ENCODE results near the gene CCDC154.

The CCDC154 gene

DNA sequence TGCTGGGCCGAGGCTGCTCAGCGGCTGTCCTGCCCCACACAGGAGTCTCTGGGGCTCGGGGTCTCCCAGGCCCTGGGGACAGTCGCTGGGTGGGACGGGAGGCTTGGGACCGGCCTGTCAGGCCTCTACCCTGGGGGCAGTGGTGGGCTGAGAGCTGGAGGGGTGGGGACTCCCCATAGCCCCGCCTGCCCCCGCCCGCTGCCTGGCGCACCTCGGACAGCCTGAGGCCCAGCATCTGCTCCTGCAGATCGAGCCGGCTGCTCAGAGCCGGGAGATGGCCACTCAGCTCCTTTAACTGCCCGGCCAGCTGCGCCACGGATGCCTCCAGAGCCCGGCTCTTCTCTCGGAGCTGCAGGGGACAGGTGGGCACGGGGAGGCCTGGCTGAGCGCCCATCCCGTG lies 6.8 kb downstream of the CCDC154 start:
- DNase-seq, result no peak

DNA sequence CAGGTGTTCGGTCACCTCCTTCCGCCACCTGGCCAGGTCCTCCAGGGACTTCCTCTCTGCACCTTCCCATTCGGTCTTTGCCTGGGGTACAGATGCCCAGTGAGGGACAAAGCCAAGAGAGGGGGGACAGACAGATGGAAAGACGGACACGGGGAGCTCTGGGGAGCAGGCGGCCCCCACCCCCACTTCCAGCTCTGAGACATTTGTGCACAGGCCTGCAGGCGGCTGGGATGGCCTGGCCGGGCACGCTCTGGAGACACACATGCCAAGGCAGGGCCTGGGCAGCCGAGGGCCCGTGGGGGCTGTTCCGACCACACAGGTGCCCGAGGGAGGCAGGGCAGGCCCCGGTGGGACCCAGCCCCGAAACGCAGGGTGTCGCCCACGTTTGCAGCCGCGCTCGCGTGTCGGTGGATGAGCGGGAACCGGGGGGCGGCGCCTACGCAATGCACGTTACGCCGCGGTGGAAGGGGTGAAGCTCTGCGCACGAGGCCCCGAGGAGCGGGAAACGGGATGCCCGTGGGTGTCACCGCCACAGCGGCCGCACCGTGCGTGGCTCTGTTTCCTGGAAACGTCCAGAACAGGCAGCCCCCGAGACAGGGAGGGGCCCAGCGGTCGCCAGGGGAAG lies 7.5 kb downstream of the CCDC154 start:
- no peak for DNase-seq

DNA sequence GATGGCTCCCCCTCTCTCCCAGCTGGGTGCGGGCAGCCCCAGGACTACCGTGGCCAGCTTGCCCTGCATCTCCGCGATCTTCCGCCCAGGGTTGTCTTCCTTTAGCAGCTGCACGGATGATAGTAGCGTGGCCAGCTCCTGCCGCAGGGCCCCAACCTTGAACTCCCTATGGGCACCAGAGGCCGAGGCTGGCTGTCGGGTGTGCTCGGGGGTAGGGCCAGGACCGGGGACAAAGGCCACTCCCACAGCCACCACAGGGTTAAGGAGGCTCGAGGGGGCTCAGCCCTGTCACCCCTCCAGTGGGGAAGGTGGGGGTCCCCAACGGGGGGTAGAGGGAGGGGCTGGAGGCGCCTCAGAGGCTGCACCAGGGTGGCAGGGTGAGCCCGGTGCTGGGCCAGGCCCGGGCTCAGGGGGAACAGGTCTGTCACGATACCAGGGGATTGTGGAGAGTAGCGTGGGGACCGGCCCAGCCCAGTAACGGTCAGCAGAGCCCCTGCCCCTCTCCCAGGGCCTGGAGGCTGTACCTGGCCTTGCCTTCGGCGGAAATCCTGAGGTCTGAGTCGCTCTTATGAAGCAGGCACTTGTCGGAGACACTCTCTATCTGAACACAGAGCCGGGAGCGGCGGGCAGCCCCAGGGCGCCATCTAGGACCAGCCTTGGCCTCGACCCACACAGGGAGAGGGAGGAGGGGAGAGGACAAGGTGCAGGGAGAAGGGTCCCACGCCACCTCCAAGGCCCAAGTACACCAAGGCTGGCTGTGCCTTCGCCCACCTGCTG lies 8.2 kb downstream of the CCDC154 start:
- no peak for DNase-seq

DNA sequence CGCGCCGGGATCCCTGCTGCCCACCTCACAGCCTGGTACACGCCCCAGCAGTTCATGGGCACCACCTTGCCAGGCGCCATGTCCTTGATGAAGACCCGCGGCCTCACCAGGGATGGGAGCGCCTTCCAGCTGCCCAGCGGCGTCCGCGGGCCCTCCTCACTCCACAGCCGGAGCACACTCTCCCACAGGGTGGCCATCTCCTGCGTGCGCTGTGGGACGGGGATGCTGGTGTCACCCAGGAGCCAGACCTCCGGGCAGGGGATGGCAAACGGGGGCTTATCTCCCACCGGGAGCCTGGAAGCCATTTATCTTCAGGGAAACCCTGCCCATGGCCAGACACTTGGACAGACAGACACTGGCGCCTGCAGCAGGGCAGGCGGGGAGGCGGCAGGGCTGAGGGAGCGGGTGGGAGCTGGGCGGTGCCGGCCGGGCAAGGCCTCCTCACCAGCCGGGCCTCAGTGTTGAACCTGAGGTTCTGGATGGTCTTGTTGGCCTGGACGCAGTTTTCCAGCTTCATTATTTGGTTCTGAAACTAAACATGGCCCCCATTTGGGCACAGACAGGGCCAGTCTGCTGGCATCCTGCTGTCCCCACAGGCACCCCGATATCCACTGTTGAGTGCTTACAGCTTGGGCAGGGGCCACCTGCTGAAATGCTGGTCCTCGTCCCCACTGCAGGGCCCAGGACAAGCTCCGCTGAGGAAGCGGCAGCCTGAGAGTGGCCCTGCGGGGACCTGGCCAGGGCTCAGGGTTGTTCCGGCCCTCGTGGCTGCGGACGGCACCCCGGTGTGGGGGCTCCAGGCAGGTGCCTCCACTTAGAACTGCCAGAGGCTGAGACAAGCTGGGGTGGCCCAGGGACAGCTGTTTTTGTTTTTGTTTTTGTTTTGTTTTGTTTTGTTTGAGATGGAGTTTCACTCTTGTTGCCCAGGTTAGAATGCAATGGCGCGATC lies 9.4 kb downstream of the CCDC154 start:
- DNase-seq, result no peak

GRCh38 chr16:1433756-1434155 lies 10.6 kb downstream of the CCDC154 start:
- no peak for DNase-seq

- no peak for DNase-seq
Observed at GRCh38 chr16:1433263-1433560, 11.1 kb downstream of the CCDC154 start.

DNA sequence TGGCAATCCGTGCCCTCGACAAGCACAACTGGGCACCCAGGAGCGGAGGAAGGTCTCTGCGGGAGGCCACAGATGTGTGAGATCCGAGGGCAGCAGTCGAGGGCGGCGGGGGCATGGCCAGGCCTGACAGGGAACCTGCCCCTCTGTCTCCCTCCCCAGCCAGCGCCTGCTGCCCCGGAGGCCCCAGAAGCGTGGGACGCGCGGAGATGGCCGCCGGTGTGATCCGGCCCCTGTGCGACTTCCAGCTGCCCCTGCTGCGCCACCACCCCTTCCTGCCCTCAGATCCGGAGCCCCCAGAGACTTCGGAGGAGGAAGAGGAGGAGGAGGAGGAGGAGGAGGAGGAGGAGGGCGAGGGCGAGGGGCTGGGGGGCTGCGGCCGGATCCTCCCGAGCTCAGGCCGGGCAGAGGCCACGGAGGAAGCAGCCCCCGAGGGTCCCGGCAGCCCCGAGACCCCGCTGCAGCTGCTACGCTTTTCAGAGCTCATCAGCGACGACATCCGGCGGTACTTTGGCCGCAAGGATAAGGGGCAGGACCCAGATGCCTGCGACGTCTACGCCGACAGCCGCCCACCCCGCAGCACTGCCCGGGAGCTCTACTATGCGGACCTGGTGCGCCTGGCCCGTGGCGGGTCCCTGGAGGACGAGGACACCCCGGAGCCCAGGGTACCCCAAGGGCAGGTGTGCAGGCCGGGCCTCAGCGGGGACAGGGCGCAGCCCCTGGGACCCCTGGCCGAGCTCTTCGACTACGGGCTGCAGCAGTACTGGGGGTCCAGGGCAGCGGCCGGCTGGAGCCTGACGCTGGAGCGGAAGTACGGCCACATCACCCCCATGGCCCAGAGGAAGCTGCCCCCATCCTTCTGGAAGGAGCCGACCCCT lies 11.7 kb downstream of the CCDC154 start:
- no peak for DNase-seq

GRCh38 chr16:1431497-1432270 lies 12.7 kb downstream of the CCDC154 start:
- DNase-seq, result no peak

GRCh38 chr16:1430759-1431496 lies 13.4 kb downstream of the CCDC154 start, which contains the start of gene PERCC1:
TSS of gene PERCC1 (plus strand) at chr16:1431078. CDS start at chr16:1432594, 1,516 bp downstream.
- DNase-seq, result no peak

DNA sequence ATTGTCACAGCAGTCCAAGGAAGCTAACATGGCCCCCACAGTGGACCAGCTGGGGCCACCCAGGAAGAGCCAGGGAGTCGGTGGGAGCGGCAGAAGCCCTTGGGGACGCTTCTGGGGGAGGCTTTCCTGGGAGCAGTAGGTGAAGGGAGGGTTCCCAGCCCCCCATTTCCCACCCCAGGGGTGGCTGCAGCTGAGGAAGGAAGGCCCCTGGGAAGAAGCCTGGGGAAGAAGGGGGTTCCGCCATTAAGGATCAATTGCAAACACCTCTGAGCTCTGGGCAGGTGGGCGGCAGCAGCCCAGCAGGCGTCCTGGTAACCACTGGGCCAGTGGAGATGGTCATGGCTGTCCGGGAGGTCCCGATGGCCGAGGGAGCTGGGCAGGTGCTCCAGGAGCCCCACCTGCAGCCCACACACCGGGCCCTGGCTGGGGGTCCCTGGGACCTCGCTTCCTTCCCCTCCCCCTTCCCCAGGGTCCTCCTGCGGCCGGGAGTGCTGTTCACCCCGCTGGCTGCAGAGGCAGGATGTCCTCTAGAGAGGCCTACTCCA lies 14.1 kb downstream of the CCDC154 start:
- DNase-seq, result no peak

- no peak for DNase-seq
Observed at GRCh38 chr16:1429631-1430030, 14.7 kb downstream of the CCDC154 start.

DNA sequence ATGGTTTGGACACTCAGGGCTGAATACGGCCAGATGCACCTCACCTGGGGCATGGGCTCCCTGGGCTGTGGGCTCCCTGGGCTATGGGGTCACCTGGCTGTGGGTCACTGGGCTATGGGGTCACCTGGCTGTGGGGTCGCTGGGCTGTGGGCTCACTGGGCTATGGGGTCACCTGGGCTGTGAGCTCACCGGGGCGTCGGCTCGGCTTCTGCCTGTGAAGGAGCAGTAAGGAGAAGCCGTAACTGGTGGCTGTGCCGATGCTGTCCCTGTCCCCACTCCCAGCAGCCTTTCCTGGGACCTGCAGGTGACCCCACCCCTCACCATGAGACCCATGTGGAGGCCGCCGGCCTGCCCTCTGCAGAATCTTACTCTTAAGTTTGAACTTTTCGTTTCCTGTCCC lies 15.3 kb downstream of the CCDC154 start:
- no peak for DNase-seq

DNA sequence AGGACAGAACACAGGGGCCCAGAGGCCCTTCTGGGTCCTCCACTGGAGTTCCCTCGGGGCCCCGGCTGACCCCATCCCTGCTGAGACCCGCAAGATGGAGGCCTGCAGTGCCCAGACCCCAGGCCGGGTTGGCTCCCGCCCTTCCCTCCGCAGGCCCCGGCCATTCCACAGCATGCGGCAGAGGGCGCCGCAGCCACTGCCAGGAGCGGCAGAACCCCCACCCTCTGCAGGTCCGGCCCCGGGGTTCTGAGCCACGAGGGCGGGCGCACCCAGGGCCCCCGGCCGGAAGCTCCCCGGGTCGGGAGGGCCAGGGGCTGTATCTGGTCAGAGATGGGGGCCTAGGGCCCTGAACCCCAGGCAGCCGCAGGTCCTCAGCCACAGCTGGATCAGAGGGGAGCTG lies 15.8 kb downstream of the CCDC154 start:
- DNase-seq, result no peak

DNA sequence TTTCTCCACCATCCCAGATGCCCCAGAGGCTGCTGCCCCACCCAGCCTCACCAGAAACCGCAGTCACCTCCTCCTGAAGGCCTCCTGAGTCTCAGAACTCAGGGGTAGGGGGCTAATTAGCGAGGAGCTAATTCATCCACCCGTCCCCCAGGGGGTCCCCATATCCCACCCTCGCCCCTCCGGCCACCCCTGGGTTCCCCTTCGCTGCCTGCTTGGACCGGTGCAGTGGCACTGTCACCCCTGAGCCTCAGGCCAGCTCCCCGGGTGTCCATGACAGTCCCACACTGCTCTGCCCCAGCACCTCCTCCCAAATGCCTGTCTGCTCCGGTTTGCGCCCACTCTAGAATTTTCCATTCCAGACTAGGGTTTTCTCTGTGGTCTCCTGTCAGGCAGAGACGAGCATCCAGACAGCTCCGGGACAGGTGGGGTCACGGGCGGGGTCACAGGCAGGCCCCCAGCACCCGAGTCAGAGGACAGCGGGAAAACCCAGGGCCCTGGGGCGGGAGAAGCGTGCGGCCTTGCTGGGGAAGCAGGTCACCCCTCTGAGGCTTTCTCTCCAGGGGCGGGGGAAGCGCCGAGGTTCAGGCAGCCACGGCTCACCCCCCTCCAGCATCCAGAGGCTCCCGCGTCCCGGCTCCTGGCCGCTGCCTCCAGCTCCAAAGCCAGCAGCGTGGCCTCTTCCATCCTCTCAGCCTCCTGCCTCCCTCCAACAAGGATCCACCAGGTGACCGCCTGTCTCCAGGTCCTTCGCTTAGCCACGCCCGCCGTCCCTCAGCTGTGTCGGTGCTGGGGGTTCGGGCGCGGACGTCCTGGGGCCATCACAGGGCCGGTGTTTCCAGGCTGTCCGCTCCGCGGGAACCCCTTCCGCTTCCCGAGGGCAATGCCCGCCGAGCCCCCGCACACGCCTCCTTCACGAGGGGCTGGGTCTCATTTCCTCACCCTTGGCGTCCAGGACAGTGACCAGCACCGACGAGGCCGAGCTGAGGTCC lies 16.6 kb downstream of the CCDC154 start:
- DNase-seq, result no peak

DNA sequence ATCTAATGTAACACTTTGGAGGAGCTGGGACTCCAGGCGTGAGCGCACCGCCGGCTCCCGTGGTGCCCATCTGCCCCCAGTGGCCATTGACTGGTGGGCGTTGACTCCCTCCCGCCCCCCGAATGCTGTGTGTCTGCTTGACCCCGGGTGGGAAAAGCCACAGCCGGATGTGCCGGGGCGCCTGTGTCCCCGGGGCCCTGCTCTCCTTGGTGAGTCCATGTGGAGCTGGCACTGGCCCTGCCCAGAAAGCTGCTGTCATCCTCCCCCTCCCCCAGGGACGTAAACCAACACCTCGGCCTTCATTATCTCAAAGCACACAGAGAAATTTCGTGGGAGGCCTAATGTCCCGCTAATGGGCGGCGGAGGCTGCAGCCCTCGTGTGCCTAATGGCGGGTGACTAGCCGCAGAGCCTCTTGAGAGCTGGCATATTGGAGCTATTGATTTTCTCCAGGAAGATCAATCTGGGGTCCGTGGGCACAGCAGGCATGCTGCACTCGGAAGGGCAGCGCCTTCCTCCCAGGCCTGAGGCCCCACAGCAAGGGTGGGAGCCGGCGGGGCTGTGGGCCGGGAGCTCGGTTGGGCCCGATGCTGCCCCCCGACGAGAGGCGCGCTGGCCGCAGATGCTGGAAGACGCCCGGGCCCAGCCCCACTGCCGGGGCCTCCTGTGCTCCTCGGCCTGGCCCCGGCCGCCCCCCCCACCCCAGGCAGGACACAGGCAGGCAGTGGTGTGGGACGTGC lies 17.5 kb downstream of the CCDC154 start:
- DNase-seq, result no peak

DNA sequence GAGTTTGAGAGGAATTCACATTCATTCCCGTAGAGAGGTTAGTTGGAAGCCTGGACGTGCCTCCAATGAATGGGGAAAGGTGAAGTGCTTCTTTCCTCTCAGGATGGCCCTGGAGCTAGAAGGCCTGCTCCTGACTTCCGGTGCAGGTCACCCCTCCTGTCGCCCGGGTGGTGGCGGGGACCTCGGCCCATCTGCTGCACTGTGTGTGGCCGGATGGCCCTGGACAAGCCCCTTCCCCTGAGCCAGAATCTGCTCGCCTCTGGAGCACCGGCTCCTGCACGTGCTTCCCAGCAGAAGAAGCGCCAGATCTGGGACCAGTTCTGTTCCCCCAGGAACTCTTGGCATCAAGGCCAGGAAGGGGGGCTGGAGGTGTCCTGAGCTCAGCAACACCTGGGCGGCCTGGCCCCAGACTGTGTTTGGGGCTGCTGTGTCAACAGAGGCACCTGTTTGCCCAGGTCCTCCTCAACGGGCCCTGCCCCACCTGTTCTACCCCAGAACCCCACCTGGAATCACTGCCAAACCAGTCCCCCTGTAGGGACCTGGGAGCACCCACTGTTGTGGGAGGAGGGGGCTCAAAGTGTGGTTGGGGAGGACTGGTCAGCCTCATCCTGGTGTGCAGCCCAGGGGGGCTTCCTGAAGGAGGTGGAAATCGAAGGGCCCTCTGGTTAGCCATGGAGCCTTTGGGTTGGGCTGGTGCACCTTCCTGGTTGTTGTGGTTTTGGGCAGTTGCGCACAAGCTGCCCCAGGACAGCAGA lies 18.6 kb downstream of the CCDC154 start:
- no peak for DNase-seq

- no peak for DNase-seq
Observed at GRCh38 chr16:1424028-1424427, 20.3 kb downstream of the CCDC154 start.

- DNase-seq, result no peak
Observed at GRCh38 chr16:1422076-1422475, 22.3 kb downstream of the CCDC154 start.

All from HCEC 1CT (cell line).